ENCODE data around the gene CEACAM21. TPM values are rescaled to one million over a fixed set of nuclear protein-coding genes. Genes with fewer than 3 reads are reported as not detected.

Gene CEACAM21
- total and polyA plus RNA-seq, 4 donors = 6.5 to 12.2 (median 10.3) TPM

- Histone ChIP-seq H3K27me3 (ENCODE audit: control insufficient read depth in 3 of 3, insufficient read depth in 3 of 3, low read length in 2 of 3) (peaks cover 0 to 6% (median 0%) of the 10 kb centered on the region in 3 donors), H3K9me3 (ENCODE audit: control insufficient read depth in 4 of 4, insufficient read depth in 3 of 4, low read length in 3 of 4) (no peaks in the 10 kb centered on the region), H3K27ac (ENCODE audit: low read depth in 1 of 2, low read length in 1 of 2) (no peak overlapping the region), H3K36me3 (ENCODE audit: control insufficient read depth in 4 of 4, insufficient read depth in 4 of 4, low read length in 4 of 4) (no peaks in the 10 kb centered on the region), H3K4me3 (no peak overlapping the region), H3K4me1 (ENCODE audit: control insufficient read depth in 5 of 5, insufficient read depth in 5 of 5, low read length in 5 of 5) (peaks cover 0 to 6% (median 5%) of the 10 kb centered on the region in 5 donors), H3K9ac (ENCODE audit: insufficient read depth in 1 of 2, low read length in 2 of 2) (no peak overlapping the region)
- no peak for DNase-seq
- 71 to 80% methylated on average over 4 of the region's 4 CpGs for WGBS, 2 donors
- no peak for TF ChIP-seq CTCF (IDR thresholded peaks at IDR 0.05; ENCODE audit: control extremely low read depth, extremely low read depth)
- no peak for ATAC-seq (ENCODE audit: insufficient read depth, low FRiP score)
Measured at GRCh38 chr19:41548047-41548446, 27.9 kb upstream of the CEACAM21 start.

- peak overlapping the region; percentile 41 to 47 for H3K27ac ChIP-seq (ENCODE audit: low read depth in 1 of 2, low read length in 1 of 2)
- DNase-seq (peak in 2 of 3 donors; percentile 35 to 57), ATAC-seq (ENCODE audit: insufficient read depth, low FRiP score) (no peak)
- no peaks in the 10 kb centered on the region for H3K36me3 ChIP-seq (ENCODE audit: control insufficient read depth in 4 of 4, insufficient read depth in 4 of 4, low read length in 4 of 4)
- WGBS, 2 donors = 13 to 28% methylated on average over 9 of the region's 9 CpGs
- TF ChIP-seq CTCF (IDR thresholded peaks at IDR 0.05; ENCODE audit: control extremely low read depth, extremely low read depth) = no peak
- no peak overlapping the region for H3K9ac ChIP-seq (ENCODE audit: insufficient read depth in 1 of 2, low read length in 2 of 2)
- peaks cover 0 to 6% (median 5%) of the 10 kb centered on the region in 5 donors for H3K4me1 ChIP-seq (ENCODE audit: control insufficient read depth in 5 of 5, insufficient read depth in 5 of 5, low read length in 5 of 5)
- H3K9me3 ChIP-seq (ENCODE audit: control insufficient read depth in 4 of 4, insufficient read depth in 3 of 4, low read length in 3 of 4) = no peaks in the 10 kb centered on the region
- peaks cover 0 to 6% (median 0%) of the 10 kb centered on the region in 3 donors for H3K27me3 ChIP-seq (ENCODE audit: control insufficient read depth in 3 of 3, insufficient read depth in 3 of 3, low read length in 2 of 3)
- no peak overlapping the region for H3K4me3 ChIP-seq
Measured at GRCh38 chr19:41548954-41549688, 26.8 kb upstream of the CEACAM21 start.

- no peak overlapping the region for H3K9ac ChIP-seq (ENCODE audit: insufficient read depth in 1 of 2, low read length in 2 of 2)
- WGBS, 2 donors = 32 to 48% methylated on average over 5 of the region's 5 CpGs
- peaks cover 0 to 6% (median 0%) of the 10 kb centered on the region in 3 donors for H3K27me3 ChIP-seq (ENCODE audit: control insufficient read depth in 3 of 3, insufficient read depth in 3 of 3, low read length in 2 of 3)
- ATAC-seq (ENCODE audit: insufficient read depth, low FRiP score) (no peak), DNase-seq (no peak)
- H3K4me3 ChIP-seq = no peak overlapping the region
- TF ChIP-seq CTCF (IDR thresholded peaks at IDR 0.05; ENCODE audit: control extremely low read depth, extremely low read depth) = no peak
- peaks cover 0 to 6% (median 5%) of the 10 kb centered on the region in 5 donors for H3K4me1 ChIP-seq (ENCODE audit: control insufficient read depth in 5 of 5, insufficient read depth in 5 of 5, low read length in 5 of 5)
- no peaks in the 10 kb centered on the region for H3K9me3 ChIP-seq (ENCODE audit: control insufficient read depth in 4 of 4, insufficient read depth in 3 of 4, low read length in 3 of 4)
- no peak overlapping the region for H3K27ac ChIP-seq (ENCODE audit: low read depth in 1 of 2, low read length in 1 of 2)
- no peaks in the 10 kb centered on the region for H3K36me3 ChIP-seq (ENCODE audit: control insufficient read depth in 4 of 4, insufficient read depth in 4 of 4, low read length in 4 of 4)
Measured at GRCh38 chr19:41549884-41550283, 26.1 kb upstream of the CEACAM21 start.
